GM10266 (cell line): ENCODE results near the gene GBP5.
"Not testable (repeated sequence)": the region's sequence is repeated elsewhere in the genome, so short reads cannot be mapped to it uniquely, and the experiment has no call there.

ENCODE experiments used
- DNase-seq: peaks from one replicate; pipeline ENCODE4 v3.0.0; 2012; ENCODE audit errors: extremely low spot score
- TF ChIP-seq, protein P1 (sequence below): IDR thresholded peaks from 2 replicates; pipeline ENCODE4 v1.5.1; 2012; ENCODE audit warnings: mild to moderate bottlenecking, low read depth; ENCODE audit not compliant: control insufficient read depth, insufficient read depth; ENCODE audit errors: missing control alignments

The GBP5 gene, protein sequence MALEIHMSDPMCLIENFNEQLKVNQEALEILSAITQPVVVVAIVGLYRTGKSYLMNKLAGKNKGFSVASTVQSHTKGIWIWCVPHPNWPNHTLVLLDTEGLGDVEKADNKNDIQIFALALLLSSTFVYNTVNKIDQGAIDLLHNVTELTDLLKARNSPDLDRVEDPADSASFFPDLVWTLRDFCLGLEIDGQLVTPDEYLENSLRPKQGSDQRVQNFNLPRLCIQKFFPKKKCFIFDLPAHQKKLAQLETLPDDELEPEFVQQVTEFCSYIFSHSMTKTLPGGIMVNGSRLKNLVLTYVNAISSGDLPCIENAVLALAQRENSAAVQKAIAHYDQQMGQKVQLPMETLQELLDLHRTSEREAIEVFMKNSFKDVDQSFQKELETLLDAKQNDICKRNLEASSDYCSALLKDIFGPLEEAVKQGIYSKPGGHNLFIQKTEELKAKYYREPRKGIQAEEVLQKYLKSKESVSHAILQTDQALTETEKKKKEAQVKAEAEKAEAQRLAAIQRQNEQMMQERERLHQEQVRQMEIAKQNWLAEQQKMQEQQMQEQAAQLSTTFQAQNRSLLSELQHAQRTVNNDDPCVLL

DNA sequence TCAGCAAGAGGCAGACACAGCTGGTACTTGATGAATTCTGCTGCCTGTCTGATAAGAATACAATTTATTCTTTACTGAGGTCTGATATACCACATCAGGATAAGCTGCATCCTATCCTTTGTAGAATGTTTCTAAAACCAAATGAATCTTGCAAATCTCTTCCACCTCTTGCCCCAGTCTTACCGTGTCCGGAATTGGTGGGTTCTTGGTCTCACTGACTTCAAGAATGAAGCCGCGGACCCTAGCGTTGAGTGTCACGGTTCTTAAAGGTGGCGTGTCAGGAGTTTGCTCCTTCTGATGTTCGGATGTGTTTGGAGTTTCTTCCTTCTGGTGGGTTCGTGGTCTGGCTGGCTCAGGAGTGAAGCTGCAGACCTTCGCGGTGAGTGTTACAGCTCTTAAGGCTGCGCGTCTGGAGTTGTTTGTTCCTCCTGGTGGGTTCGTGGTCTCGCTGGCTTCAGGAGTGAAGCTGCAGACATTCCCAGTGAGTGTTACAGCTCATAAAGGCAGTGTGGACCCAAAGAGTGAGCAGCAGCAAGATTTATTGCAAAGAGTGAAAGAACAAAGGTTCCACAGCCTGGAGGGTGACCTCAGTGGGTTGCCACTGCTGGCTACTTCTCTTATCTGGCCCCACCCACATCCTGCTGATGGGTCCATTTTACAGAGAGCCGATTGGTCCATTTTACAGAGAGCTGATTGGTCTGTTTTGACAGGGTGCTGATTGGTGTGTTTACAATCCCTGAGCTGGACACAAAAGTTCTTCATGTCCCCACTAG, at the start of gene GBP5:
GBP5 (minus strand) TSS at position 592 of the 773 bp plus-strand sequence. CDS start 3,305 bp downstream, outside the sequence.
- not testable (repeated sequence) for DNase-seq

DNA sequence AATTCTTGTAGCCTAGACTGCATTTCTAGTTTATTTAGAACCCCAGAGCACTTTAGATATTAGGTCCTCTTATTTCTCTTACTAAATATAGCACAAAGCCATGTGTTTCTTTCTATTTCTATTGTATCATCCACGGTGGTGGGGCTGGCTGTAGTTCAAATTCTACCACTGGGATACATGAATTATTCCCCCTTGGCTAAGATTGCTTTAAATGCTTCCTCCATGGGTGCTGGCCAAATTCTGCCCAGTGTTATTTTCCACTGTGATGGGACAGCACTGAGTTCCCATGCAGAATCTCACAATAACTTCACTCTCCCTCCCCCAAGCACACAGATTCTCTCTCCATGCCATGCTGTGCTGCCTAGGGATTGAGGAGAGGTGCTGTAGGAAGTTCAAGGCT, 49.7 kb upstream of the GBP5 start:
- TF ChIP-seq, protein P1, sequence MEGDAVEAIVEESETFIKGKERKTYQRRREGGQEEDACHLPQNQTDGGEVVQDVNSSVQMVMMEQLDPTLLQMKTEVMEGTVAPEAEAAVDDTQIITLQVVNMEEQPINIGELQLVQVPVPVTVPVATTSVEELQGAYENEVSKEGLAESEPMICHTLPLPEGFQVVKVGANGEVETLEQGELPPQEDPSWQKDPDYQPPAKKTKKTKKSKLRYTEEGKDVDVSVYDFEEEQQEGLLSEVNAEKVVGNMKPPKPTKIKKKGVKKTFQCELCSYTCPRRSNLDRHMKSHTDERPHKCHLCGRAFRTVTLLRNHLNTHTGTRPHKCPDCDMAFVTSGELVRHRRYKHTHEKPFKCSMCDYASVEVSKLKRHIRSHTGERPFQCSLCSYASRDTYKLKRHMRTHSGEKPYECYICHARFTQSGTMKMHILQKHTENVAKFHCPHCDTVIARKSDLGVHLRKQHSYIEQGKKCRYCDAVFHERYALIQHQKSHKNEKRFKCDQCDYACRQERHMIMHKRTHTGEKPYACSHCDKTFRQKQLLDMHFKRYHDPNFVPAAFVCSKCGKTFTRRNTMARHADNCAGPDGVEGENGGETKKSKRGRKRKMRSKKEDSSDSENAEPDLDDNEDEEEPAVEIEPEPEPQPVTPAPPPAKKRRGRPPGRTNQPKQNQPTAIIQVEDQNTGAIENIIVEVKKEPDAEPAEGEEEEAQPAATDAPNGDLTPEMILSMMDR, result no peak
- no peak for DNase-seq

DNA sequence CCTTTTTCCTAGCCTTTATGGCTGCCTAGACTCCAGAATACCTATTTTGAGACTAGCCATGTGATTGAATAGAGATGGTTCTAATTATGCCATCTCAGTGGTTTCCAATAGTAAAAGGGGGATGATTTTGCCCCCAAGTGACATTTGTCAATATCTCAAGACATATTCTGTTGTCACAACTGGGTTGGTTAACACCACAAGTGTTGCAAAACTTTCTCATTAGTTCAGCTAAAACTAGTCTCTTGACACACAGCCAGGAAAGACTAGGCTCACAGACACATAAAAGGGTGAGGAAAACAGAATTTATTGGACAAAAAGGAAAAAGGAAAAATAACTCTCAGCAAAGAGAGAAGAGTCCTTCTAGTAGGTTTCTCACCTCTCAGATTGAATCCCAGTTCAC, 39.9 kb upstream of the GBP5 start:
- TF ChIP-seq, protein P1, result no peak
- DNase-seq, result no peak

DNA sequence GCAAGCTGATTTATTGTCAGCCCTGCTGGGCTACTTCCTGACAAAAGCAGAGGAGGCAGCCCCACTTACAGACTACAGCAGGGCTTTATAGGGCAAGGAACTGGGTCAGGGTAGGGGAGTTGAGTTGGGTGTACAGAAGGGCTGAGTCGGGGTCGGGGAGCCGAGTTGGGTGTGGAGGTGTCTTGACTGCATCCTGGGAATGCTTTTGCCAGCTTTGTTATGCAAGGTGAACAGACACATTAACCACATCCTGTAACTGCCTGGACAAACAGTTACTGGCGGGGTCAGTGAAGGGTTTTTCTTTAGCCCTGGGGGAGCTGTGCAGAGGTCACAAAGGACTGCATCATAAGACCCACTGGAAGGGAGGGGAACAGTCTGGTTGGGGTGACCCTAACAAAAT, 39.1 kb upstream of the GBP5 start:
- DNase-seq, result no peak
- TF ChIP-seq, protein P1, result no peak

DNA sequence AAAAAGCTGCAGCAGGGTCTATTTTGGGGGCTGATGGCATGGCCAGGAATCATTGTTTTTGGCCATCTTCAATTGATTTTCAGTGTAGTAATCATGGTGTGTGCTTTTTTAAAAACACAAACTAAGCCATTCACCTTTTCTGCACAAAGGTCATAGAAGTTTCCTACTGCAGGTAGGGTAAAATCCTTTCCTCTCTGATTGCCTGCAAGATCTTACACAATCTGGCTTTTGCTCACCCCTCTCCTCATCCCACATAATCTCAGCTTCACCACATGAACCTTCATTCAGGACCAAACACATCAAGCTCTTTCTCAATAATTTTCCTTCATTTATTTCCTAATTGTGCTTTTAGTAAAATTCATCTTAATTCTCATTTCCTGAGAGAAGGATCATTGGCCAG, 38.3 kb upstream of the GBP5 start:
- TF ChIP-seq, protein P1, result no peak
- DNase-seq, result no peak

DNA sequence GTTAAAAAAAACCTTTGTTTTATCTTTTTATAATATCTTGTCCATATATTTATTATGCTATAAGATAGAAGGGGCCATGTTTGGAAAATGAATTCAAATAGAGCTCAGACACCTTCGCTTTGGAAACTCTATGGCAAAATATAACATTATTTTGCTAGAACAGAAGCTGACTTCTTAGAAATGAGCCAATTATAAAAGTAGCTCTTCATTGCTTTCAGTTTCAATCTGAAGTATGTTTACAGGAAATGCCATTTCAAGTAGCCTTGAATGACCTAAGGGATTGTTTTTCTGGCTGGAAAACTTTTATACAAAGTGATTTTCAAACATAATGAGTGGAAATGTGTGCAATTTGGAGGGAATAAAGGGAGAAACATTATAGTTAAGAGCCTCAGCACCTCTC, 37.8 kb upstream of the GBP5 start:
- TF ChIP-seq, protein P1, result no peak
- peak; percentile 39 for DNase-seq

DNA sequence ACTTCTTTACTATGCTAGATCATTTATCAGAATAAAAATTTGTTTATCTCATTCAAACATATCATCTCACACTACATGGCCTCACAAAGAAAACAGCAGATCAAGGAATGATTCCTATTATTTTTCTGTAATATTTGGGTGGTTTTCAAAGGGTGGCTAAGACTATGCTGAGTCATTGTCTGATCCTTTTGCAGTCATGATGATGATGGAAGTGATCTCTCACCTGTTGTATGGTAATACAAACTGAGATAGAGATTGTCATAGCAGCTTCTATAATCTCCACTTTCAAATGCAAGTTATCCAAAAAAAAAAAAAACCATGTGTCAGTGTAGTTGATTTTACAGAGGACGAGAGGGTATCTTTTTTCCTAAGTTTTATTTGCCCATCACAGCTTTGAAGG, 37.2 kb upstream of the GBP5 start:
- TF ChIP-seq, protein P1, result no peak
- DNase-seq, result no peak
